Measurements from ENCODE around the gene SLC25A11. TPM values are rescaled to one million over a fixed set of nuclear protein-coding genes. Genes with fewer than 3 reads are reported as not detected.

Gene SLC25A11
- total RNA-seq, 2 experiments from 2014 or later = 73.0 to 75.3 TPM

- Mint-ChIP-seq H3K4me3 (no peak overlapping the region), H3K9me3 (no peaks in the 10 kb centered on the region), H3K4me1 (peaks cover 12% of the 10 kb centered on the region), H3K36me3 (ENCODE audit: low read depth) (peaks cover 25% of the 10 kb centered on the region), H3K27me3 (no peaks in the 10 kb centered on the region), H3K27ac (no peak overlapping the region)
- POLR2A ChIA-PET = no interaction called here
- CTCF ChIA-PET = interaction anchor here (0.5 kb wide), 1 partner anchor 535 kb away, joined by 3 read pairs; no protein-coding TSS in a partner anchor
- DNase-seq = no peak
Observed at GRCh38 chr17:4959261-4959965, 19.6 kb upstream of the SLC25A11 start.

- Mint-ChIP-seq H3K4me3 (no peak overlapping the region), H3K4me1 (peaks cover 12% of the 10 kb centered on the region), H3K9me3 (no peaks in the 10 kb centered on the region), H3K27me3 (no peaks in the 10 kb centered on the region), H3K27ac (no peak overlapping the region), H3K36me3 (ENCODE audit: low read depth) (peaks cover 23% of the 10 kb centered on the region)
- DNase-seq = no peak
- ChIA-PET POLR2A (no interaction called here), CTCF (no interaction called here)
Observed at GRCh38 chr17:4958102-4958501, 18.3 kb upstream of the SLC25A11 start.

- peak; percentile 54 for DNase-seq
- peak overlapping the region; percentile 12 for H3K27ac Mint-ChIP-seq
- POLR2A ChIA-PET = interaction anchor here (0.6 kb wide), 1 partner anchor 13 kb away, joined by 3 read pairs; no protein-coding TSS in a partner anchor
- no peaks in the 10 kb centered on the region for H3K9me3 Mint-ChIP-seq
- CTCF ChIA-PET = interaction anchor here (0.9 to 1.1 kb wide), 3 partner anchors 9 to 34 kb away, joined by 3 to 5 read pairs (median 3); partner anchors contain the start of gene SPAG7
- H3K27me3 Mint-ChIP-seq = no peaks in the 10 kb centered on the region
- H3K4me1 Mint-ChIP-seq = peaks cover 15% of the 10 kb centered on the region
- H3K4me3 Mint-ChIP-seq = no peak overlapping the region
- peaks cover 26% of the 10 kb centered on the region for H3K36me3 Mint-ChIP-seq (ENCODE audit: low read depth)
Observed at GRCh38 chr17:4956493-4957061, 16.7 kb upstream of the SLC25A11 start.

GRCh38 chr17:4955091-4955490 is 15.2 kb upstream of the SLC25A11 start:
- POLR2A ChIA-PET = no interaction called here

GRCh38 chr17:4953451-4953961 is 13.7 kb upstream of the SLC25A11 start:
- POLR2A ChIA-PET = no interaction called here
- Mint-ChIP-seq H3K4me3 (no peak overlapping the region), H3K9me3 (no peaks in the 10 kb centered on the region), H3K36me3 (ENCODE audit: low read depth) (peaks cover 11% of the 10 kb centered on the region), H3K27ac (no peak overlapping the region), H3K27me3 (no peaks in the 10 kb centered on the region), H3K4me1 (peaks cover 30% of the 10 kb centered on the region)
- CTCF ChIA-PET = interaction anchor here (0.6 to 1.8 kb wide), 6 partner anchors 8 to 150 kb away, joined by 3 to 7 read pairs (median 4); partner anchors contain the start of gene SPAG7
- DNase-seq = no peak

More at GRCh38 chr17:4955091-4955490, 15.2 kb upstream of the SLC25A11 start:
- no peaks in the 10 kb centered on the region for H3K9me3 Mint-ChIP-seq
- H3K27ac Mint-ChIP-seq = no peak overlapping the region
- DNase-seq = no peak
- peaks cover 30% of the 10 kb centered on the region for H3K4me1 Mint-ChIP-seq
- H3K36me3 Mint-ChIP-seq (ENCODE audit: low read depth) = peaks cover 21% of the 10 kb centered on the region
- H3K4me3 Mint-ChIP-seq = no peak overlapping the region
- CTCF ChIA-PET = interaction anchor here (0.6 kb wide), 1 partner anchor 25 kb away, joined by 3 read pairs; no protein-coding TSS in a partner anchor
- H3K27me3 Mint-ChIP-seq = no peaks in the 10 kb centered on the region

- Mint-ChIP-seq H3K36me3 (ENCODE audit: low read depth) (peaks cover 17% of the 10 kb centered on the region), H3K27ac (peak overlapping the region; percentile 95)
- CTCF ChIA-PET = interaction anchor here (1.1 to 2.0 kb wide), 6 partner anchors 12 to 79 kb away, joined by 3 to 6 read pairs (median 4); partner anchors contain the start of gene SPAG7
Observed at GRCh38 chr17:4951486-4951885, 11.6 kb upstream of the SLC25A11 start.

GRCh38 chr17:4950746-4951204 is 10.9 kb upstream of the SLC25A11 start, which contains the start of gene ENO3:
Gene ENO3 (plus strand): TSS chr17:4951119. CDS start chr17:4951830, 711 bp downstream.
- no peak for DNase-seq
- Mint-ChIP-seq H3K27ac (peak within 1 kb of the TSS; percentile 95), H3K4me1 (peaks cover 21% of the 10 kb centered on the region), H3K9me3 (no peaks in the 10 kb centered on the region), H3K27me3 (no peaks in the 10 kb centered on the region), H3K36me3 (ENCODE audit: low read depth) (peaks cover 20% of the 10 kb centered on the region), H3K4me3 (peak within 1 kb of the TSS; percentile 78)
- ChIA-PET POLR2A (interaction anchor here (1.0 kb wide), 1 partner anchor 11 kb away, joined by 3 read pairs; the partner anchor contains the start of genes RNF167 and SLC25A11), CTCF (interaction anchor here (1.2 to 2.0 kb wide), 6 partner anchors 13 to 80 kb away, joined by 3 to 6 read pairs (median 4); partner anchors contain the start of gene SPAG7)

More at GRCh38 chr17:4951486-4951885, 11.6 kb upstream of the SLC25A11 start:
- Mint-ChIP-seq H3K4me3 (peak overlapping the region; percentile 78), H3K4me1 (peaks cover 27% of the 10 kb centered on the region), H3K27me3 (no peaks in the 10 kb centered on the region), H3K9me3 (no peaks in the 10 kb centered on the region)
- DNase-seq = no peak
- POLR2A ChIA-PET = interaction anchor here (1.2 kb wide), 1 partner anchor 16 kb away, joined by 8 read pairs; the partner anchor contains the start of gene SPAG7

GRCh38 chr17:4950075-4950745 is 10.4 kb upstream of the SLC25A11 start:
- Mint-ChIP-seq H3K36me3 (ENCODE audit: low read depth) (peaks cover 26% of the 10 kb centered on the region), H3K27me3 (no peaks in the 10 kb centered on the region), H3K27ac (peak overlapping the region; percentile 95), H3K4me1 (peaks cover 26% of the 10 kb centered on the region), H3K9me3 (no peaks in the 10 kb centered on the region), H3K4me3 (peak overlapping the region; percentile 78)
- POLR2A ChIA-PET = interaction anchor here (1.0 kb wide), 1 partner anchor 10 kb away, joined by 3 read pairs; the partner anchor contains the start of genes RNF167 and SLC25A11
- CTCF ChIA-PET = interaction anchor here (1.2 to 2.0 kb wide), 4 partner anchors 13 to 41 kb away, joined by 3 to 5 read pairs (median 4); partner anchors contain the start of gene SPAG7
- no peak for DNase-seq

- H3K36me3 Mint-ChIP-seq (ENCODE audit: low read depth) = peaks cover 33% of the 10 kb centered on the region
- H3K27me3 Mint-ChIP-seq = no peaks in the 10 kb centered on the region
- peak overlapping the region; percentile 92 for H3K4me3 Mint-ChIP-seq
- ChIA-PET CTCF (interaction anchor here (1.3 kb wide), 1 partner anchor 18 kb away, joined by 3 read pairs; the partner anchor contains the start of gene SPAG7), POLR2A (interaction anchor here (1.0 to 6.2 kb wide), 3 partner anchors 10 to 18 kb away, joined by 3 to 44 read pairs (median 10); partner anchors contain the start of genes RNF167, SLC25A11 and SPAG7)
- peak overlapping the region; percentile 93 for H3K27ac Mint-ChIP-seq
- H3K9me3 Mint-ChIP-seq = no peaks in the 10 kb centered on the region
- H3K4me1 Mint-ChIP-seq = peaks cover 33% of the 10 kb centered on the region
- DNase-seq = peak; percentile 83
Observed at GRCh38 chr17:4949321-4950074, 9.7 kb upstream of the SLC25A11 start.

- Mint-ChIP-seq H3K9me3 (no peaks in the 10 kb centered on the region), H3K4me3 (peak overlapping the region; percentile 92), H3K27me3 (no peaks in the 10 kb centered on the region), H3K27ac (peak overlapping the region; percentile 99), H3K36me3 (ENCODE audit: low read depth) (peaks cover 39% of the 10 kb centered on the region), H3K4me1 (peaks cover 37% of the 10 kb centered on the region)
- DNase-seq = peak; percentile 80
- CTCF ChIA-PET = no interaction called here
- POLR2A ChIA-PET = interaction anchor here (1.4 to 6.2 kb wide), 2 partner anchors 9 to 19 kb away, joined by 10 to 44 read pairs; partner anchors contain the start of genes RNF167, SLC25A11 and SPAG7
Observed at GRCh38 chr17:4948931-4949320, 9.1 kb upstream of the SLC25A11 start.

- H3K9me3 Mint-ChIP-seq = no peaks in the 10 kb centered on the region
- no peaks in the 10 kb centered on the region for H3K27me3 Mint-ChIP-seq
- ChIA-PET CTCF (interaction anchor here (0.8 kb wide), 1 partner anchor 19 kb away, joined by 3 read pairs; the partner anchor contains the start of gene SPAG7), POLR2A (interaction anchor here (1.4 to 6.2 kb wide), 2 partner anchors 8 to 19 kb away, joined by 10 to 44 read pairs; partner anchors contain the start of genes RNF167, SLC25A11 and SPAG7)
- H3K27ac Mint-ChIP-seq = peak within 1 kb of the TSS; percentile 99
- peak; percentile 94 for DNase-seq
- H3K36me3 Mint-ChIP-seq (ENCODE audit: low read depth) = peaks cover 41% of the 10 kb centered on the region
- H3K4me3 Mint-ChIP-seq = peak within 1 kb of the TSS; percentile 92
- H3K4me1 Mint-ChIP-seq = peaks cover 39% of the 10 kb centered on the region
Observed at GRCh38 chr17:4948166-4948930, 8.5 kb upstream of the SLC25A11 start, which contains the start of gene PFN1. Gene PFN1 (minus strand): TSS chr17:4948530. CDS start chr17:4948394, 136 bp downstream.
